Measurements from ENCODE around the gene CNOT4.
"Not testable (repeated sequence)": the region's sequence is repeated elsewhere in the genome, so short reads cannot be mapped to it uniquely, and the experiment has no call there.

Gene CNOT4

GRCh38 chr7:135480966-135481597, 28.8 kb downstream of the CNOT4 start:
- no peak overlapping the region for H3K9ac ChIP-seq (ENCODE audit: low read depth, low read length)
- no peaks in the 10 kb centered on the region for H3K4me1 ChIP-seq (ENCODE audit: control insufficient read depth, insufficient read depth, low read length)
- H3K36me3 ChIP-seq (ENCODE audit: control insufficient read depth, insufficient read depth, low read length) = no peaks in the 10 kb centered on the region
- no peak overlapping the region for H3K4me3 ChIP-seq (ENCODE audit: low read depth, low read length)
- no peaks in the 10 kb centered on the region for H3K9me3 ChIP-seq (ENCODE audit: control insufficient read depth, insufficient read depth, low read length)
- H3K27me3 ChIP-seq (ENCODE audit: control insufficient read depth, insufficient read depth, low read length) = no peaks in the 10 kb centered on the region

GRCh38 chr7:135475521-135475920, 34.4 kb downstream of the CNOT4 start:
- Histone ChIP-seq H3K36me3 (ENCODE audit: control insufficient read depth, insufficient read depth, low read length) (no peaks in the 10 kb centered on the region), H3K9me3 (ENCODE audit: control insufficient read depth, insufficient read depth, low read length) (no peaks in the 10 kb centered on the region), H3K9ac (ENCODE audit: low read depth, low read length) (no peak overlapping the region), H3K4me1 (ENCODE audit: control insufficient read depth, insufficient read depth, low read length) (no peaks in the 10 kb centered on the region), H3K27me3 (ENCODE audit: control insufficient read depth, insufficient read depth, low read length) (no peaks in the 10 kb centered on the region), H3K4me3 (ENCODE audit: low read depth, low read length) (no peak overlapping the region)

- not testable (repeated sequence) for H3K4me3 ChIP-seq (ENCODE audit: low read depth, low read length); H3K9me3 ChIP-seq (ENCODE audit: control insufficient read depth, insufficient read depth, low read length); H3K36me3 ChIP-seq (ENCODE audit: control insufficient read depth, insufficient read depth, low read length); H3K9ac ChIP-seq (ENCODE audit: low read depth, low read length); H3K27me3 ChIP-seq (ENCODE audit: control insufficient read depth, insufficient read depth, low read length); H3K4me1 ChIP-seq (ENCODE audit: control insufficient read depth, insufficient read depth, low read length)
These were observed 40.2 kb downstream of the CNOT4 start for GRCh38 chr7:135469705-135470104.

- no peaks in the 10 kb centered on the region for H3K27me3 ChIP-seq (ENCODE audit: control insufficient read depth, insufficient read depth, low read length)
- H3K9me3 ChIP-seq (ENCODE audit: control insufficient read depth, insufficient read depth, low read length) = no peaks in the 10 kb centered on the region
- H3K36me3 ChIP-seq (ENCODE audit: control insufficient read depth, insufficient read depth, low read length) = no peaks in the 10 kb centered on the region
- no peak overlapping the region for H3K9ac ChIP-seq (ENCODE audit: low read depth, low read length)
- no peak overlapping the region for H3K4me3 ChIP-seq (ENCODE audit: low read depth, low read length)
- H3K4me1 ChIP-seq (ENCODE audit: control insufficient read depth, insufficient read depth, low read length) = no peaks in the 10 kb centered on the region
These were observed 42.6 kb downstream of the CNOT4 start for GRCh38 chr7:135467207-135467711.

- Histone ChIP-seq H3K27me3 (ENCODE audit: control insufficient read depth, insufficient read depth, low read length) (no peaks in the 10 kb centered on the region), H3K4me1 (ENCODE audit: control insufficient read depth, insufficient read depth, low read length) (no peaks in the 10 kb centered on the region), H3K36me3 (ENCODE audit: control insufficient read depth, insufficient read depth, low read length) (no peaks in the 10 kb centered on the region), H3K9me3 (ENCODE audit: control insufficient read depth, insufficient read depth, low read length) (no peaks in the 10 kb centered on the region), H3K4me3 (ENCODE audit: low read depth, low read length) (no peak overlapping the region), H3K9ac (ENCODE audit: low read depth, low read length) (no peak overlapping the region)
These were observed 43.3 kb downstream of the CNOT4 start for GRCh38 chr7:135466442-135467206.

- no peak overlapping the region for H3K4me3 ChIP-seq (ENCODE audit: low read depth, low read length)
- H3K27me3 ChIP-seq (ENCODE audit: control insufficient read depth, insufficient read depth, low read length) = no peaks in the 10 kb centered on the region
- peaks cover 4% of the 10 kb centered on the region for H3K4me1 ChIP-seq (ENCODE audit: control insufficient read depth, insufficient read depth, low read length)
- no peak overlapping the region for H3K9ac ChIP-seq (ENCODE audit: low read depth, low read length)
- no peaks in the 10 kb centered on the region for H3K36me3 ChIP-seq (ENCODE audit: control insufficient read depth, insufficient read depth, low read length)
- H3K9me3 ChIP-seq (ENCODE audit: control insufficient read depth, insufficient read depth, low read length) = no peaks in the 10 kb centered on the region
These were observed 46.0 kb downstream of the CNOT4 start for GRCh38 chr7:135463908-135464307.

- Histone ChIP-seq H3K27me3 (ENCODE audit: control insufficient read depth, insufficient read depth, low read length) (no peaks in the 10 kb centered on the region), H3K36me3 (ENCODE audit: control insufficient read depth, insufficient read depth, low read length) (no peaks in the 10 kb centered on the region), H3K4me3 (ENCODE audit: low read depth, low read length) (no peak overlapping the region), H3K9me3 (ENCODE audit: control insufficient read depth, insufficient read depth, low read length) (no peaks in the 10 kb centered on the region), H3K4me1 (ENCODE audit: control insufficient read depth, insufficient read depth, low read length) (peaks cover 4% of the 10 kb centered on the region), H3K9ac (ENCODE audit: low read depth, low read length) (no peak overlapping the region)
These were observed 49.8 kb downstream of the CNOT4 start for GRCh38 chr7:135459951-135460567.

- Histone ChIP-seq H3K36me3 (ENCODE audit: control insufficient read depth, insufficient read depth, low read length) (no peaks in the 10 kb centered on the region), H3K9ac (ENCODE audit: low read depth, low read length) (no peak overlapping the region), H3K9me3 (ENCODE audit: control insufficient read depth, insufficient read depth, low read length) (no peaks in the 10 kb centered on the region), H3K27me3 (ENCODE audit: control insufficient read depth, insufficient read depth, low read length) (no peaks in the 10 kb centered on the region), H3K4me3 (ENCODE audit: low read depth, low read length) (no peak overlapping the region), H3K4me1 (ENCODE audit: control insufficient read depth, insufficient read depth, low read length) (peaks cover 4% of the 10 kb centered on the region)
These were observed 50.8 kb downstream of the CNOT4 start for GRCh38 chr7:135459076-135459475.

- H3K4me3 ChIP-seq (ENCODE audit: low read depth, low read length) = no peak overlapping the region
- no peaks in the 10 kb centered on the region for H3K4me1 ChIP-seq (ENCODE audit: control insufficient read depth, insufficient read depth, low read length)
- no peak overlapping the region for H3K9ac ChIP-seq (ENCODE audit: low read depth, low read length)
- no peaks in the 10 kb centered on the region for H3K36me3 ChIP-seq (ENCODE audit: control insufficient read depth, insufficient read depth, low read length)
- no peaks in the 10 kb centered on the region for H3K9me3 ChIP-seq (ENCODE audit: control insufficient read depth, insufficient read depth, low read length)
- H3K27me3 ChIP-seq (ENCODE audit: control insufficient read depth, insufficient read depth, low read length) = no peaks in the 10 kb centered on the region
These were observed 55.8 kb downstream of the CNOT4 start for GRCh38 chr7:135454060-135454459.

GRCh38 chr7:135449436-135449835, 60.5 kb downstream of the CNOT4 start:
- Histone ChIP-seq H3K9ac (ENCODE audit: low read depth, low read length) (no peak overlapping the region), H3K36me3 (ENCODE audit: control insufficient read depth, insufficient read depth, low read length) (no peaks in the 10 kb centered on the region), H3K9me3 (ENCODE audit: control insufficient read depth, insufficient read depth, low read length) (no peaks in the 10 kb centered on the region), H3K27me3 (ENCODE audit: control insufficient read depth, insufficient read depth, low read length) (no peaks in the 10 kb centered on the region), H3K4me3 (ENCODE audit: low read depth, low read length) (no peak overlapping the region), H3K4me1 (ENCODE audit: control insufficient read depth, insufficient read depth, low read length) (no peaks in the 10 kb centered on the region)

- Histone ChIP-seq H3K9ac (ENCODE audit: low read depth, low read length) (no peak overlapping the region), H3K9me3 (ENCODE audit: control insufficient read depth, insufficient read depth, low read length) (no peaks in the 10 kb centered on the region), H3K27me3 (ENCODE audit: control insufficient read depth, insufficient read depth, low read length) (no peaks in the 10 kb centered on the region), H3K4me1 (ENCODE audit: control insufficient read depth, insufficient read depth, low read length) (no peaks in the 10 kb centered on the region), H3K4me3 (ENCODE audit: low read depth, low read length) (no peak overlapping the region), H3K36me3 (ENCODE audit: control insufficient read depth, insufficient read depth, low read length) (no peaks in the 10 kb centered on the region)
These were observed 61.1 kb downstream of the CNOT4 start for GRCh38 chr7:135448753-135449152.

- no peaks in the 10 kb centered on the region for H3K9me3 ChIP-seq (ENCODE audit: control insufficient read depth, insufficient read depth, low read length)
- H3K4me3 ChIP-seq (ENCODE audit: low read depth, low read length) = no peak overlapping the region
These were observed 62.2 kb downstream of the CNOT4 start for GRCh38 chr7:135447748-135448147.

More at GRCh38 chr7:135447748-135448147, 62.2 kb downstream of the CNOT4 start:
- no peak overlapping the region for H3K9ac ChIP-seq (ENCODE audit: low read depth, low read length)
- H3K36me3 ChIP-seq (ENCODE audit: control insufficient read depth, insufficient read depth, low read length) = no peaks in the 10 kb centered on the region
- H3K27me3 ChIP-seq (ENCODE audit: control insufficient read depth, insufficient read depth, low read length) = no peaks in the 10 kb centered on the region
- no peaks in the 10 kb centered on the region for H3K4me1 ChIP-seq (ENCODE audit: control insufficient read depth, insufficient read depth, low read length)

Data from iPS-15b (cell line).